ENCODE measurements around the gene GPC5. TPM values are rescaled to one million over a fixed set of nuclear protein-coding genes. Genes with fewer than 3 reads are reported as not detected.
A peak's percentile ranks its signal among the peaks of the same experiment; 100 is the strongest.

GPC5 gene
- total RNA-seq, 1 donor = not detected

DNA sequence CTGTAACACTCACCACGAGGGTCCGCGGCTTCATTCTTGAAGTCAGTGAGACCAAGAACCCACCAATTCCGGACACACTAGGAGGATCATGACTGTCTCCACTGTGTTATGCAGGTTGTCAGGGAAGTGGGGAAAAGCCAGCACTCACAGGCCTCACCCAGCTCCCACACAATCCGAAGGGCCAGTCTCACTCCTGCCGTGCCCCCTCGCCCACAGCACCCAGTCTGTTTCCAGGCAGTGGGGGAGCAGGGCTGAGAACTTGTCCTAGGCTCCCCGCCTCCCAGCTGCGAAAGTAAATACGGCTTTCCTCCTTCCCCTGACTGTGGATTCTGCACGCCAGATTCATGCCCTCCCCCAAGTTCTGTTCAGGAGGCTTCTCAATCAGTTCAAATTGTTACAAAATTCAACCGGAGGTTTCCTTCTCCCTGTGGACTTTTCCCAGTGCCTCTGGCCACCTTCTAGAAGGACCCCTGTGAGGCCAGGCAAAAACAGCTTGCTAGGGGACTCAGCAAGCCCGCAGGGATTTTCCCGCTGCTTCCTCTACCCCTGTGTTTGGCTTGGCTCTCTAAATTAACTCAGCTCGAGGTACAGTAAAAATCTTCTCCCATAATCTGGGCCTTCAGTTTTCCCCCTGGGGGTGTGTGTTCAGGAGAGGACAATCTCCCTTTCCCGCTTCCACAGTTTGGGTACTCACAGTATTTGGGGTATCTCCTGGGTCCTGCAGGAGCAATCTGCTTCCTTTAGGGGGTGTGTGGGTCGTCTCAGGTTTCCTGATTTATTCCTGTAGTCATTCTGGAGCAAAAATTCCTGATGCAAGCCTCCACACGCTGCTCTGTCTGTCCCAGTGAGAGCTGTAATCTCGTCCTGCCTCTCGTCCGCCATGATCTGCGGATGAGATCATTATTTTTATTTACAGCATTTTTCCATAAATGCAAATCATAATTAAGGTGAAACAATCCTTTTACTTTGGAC, 899.8 kb downstream of the GPC5 start:
- no peak for TF ChIP-seq CTCF (IDR thresholded peaks at IDR 0.05; ENCODE audit: insufficient read depth, low read depth, low read length)
- DNase-seq (ENCODE audit: low read depth) = no peak
- H3K4me3 ChIP-seq (ENCODE audit: low read depth, low read length) = no peak overlapping the region

- TF ChIP-seq CTCF (IDR thresholded peaks at IDR 0.05; ENCODE audit: insufficient read depth, low read depth, low read length) = no peak
- no peak for DNase-seq (ENCODE audit: low read depth)
- no peak overlapping the region for H3K4me3 ChIP-seq (ENCODE audit: low read depth, low read length)
Measured at GRCh38 chr13:92300651-92301050, 902.2 kb downstream of the GPC5 start.

- TF ChIP-seq CTCF (IDR thresholded peaks at IDR 0.05; ENCODE audit: insufficient read depth, low read depth, low read length) = no peak
- DNase-seq (ENCODE audit: low read depth) = peak; percentile 81
- no peak overlapping the region for H3K4me3 ChIP-seq (ENCODE audit: low read depth, low read length)
Measured at GRCh38 chr13:92303428-92303827, 905.0 kb downstream of the GPC5 start.

DNA sequence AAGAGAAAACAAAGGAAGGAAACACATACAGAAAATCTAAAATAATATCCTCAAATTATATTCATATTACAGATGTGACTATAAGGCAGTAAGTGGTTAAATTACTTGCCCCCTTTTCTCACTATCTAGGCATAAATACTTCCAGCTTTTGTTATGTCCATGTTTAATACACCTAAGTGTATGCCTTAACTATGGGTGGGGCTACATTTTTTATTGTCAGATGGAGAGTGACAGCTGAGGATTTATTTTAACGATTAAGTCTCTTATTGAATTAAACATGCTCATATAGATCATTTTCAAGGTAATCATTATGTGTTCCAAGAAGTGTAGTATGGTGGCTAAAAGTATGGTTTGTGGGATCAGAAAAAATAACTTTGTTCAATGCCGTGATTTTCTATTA, 909.3 kb downstream of the GPC5 start:
- no peak overlapping the region for H3K4me3 ChIP-seq (ENCODE audit: low read depth, low read length)
- DNase-seq (ENCODE audit: low read depth) = no peak
- TF ChIP-seq CTCF (IDR thresholded peaks at IDR 0.05; ENCODE audit: insufficient read depth, low read depth, low read length) = no peak

DNA sequence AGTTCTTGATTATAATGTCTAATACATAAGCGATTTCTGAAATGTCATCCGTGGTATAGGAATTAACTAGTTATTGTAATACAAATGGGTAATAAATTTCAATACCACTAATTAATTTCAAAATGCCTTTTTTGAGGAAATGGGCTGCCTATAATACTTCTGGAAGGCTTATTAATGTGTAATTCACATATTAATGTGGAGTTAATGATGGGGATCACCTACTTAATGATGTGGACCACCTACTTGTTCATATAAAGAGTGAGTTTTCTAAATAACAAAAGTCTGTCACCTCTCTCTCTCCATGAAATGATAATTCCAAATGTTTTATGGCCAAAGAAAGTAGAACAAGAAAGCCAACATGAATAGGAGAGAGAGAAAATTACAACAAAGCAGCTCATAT, 914.4 kb downstream of the GPC5 start:
- H3K4me3 ChIP-seq (ENCODE audit: low read depth, low read length) = no peak overlapping the region
- TF ChIP-seq CTCF (IDR thresholded peaks at IDR 0.05; ENCODE audit: insufficient read depth, low read depth, low read length) = no peak
- DNase-seq (ENCODE audit: low read depth) = no peak

DNA sequence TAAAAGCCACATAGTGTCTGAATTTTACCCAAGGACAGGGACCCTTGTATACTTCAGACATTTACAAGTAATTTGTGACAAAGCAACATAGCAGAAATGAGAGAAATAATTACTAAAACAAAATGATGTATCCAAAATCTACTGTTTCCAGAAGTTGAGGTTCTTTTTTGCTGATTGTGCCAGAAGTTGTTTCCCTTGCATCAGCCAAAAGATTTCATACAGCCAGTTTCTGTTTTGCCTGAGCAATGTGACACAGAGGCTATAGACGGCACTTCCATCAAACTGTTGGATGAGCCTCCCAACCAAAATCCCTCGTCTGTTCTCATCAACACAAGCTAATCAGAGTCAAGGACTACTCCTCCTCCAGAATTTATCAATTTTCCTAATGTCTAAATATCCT, 915.0 kb downstream of the GPC5 start:
- DNase-seq (ENCODE audit: low read depth) = peak; percentile 11
- no peak for TF ChIP-seq CTCF (IDR thresholded peaks at IDR 0.05; ENCODE audit: insufficient read depth, low read depth, low read length)
- no peak overlapping the region for H3K4me3 ChIP-seq (ENCODE audit: low read depth, low read length)
